ENCODE results near the gene VPS33B. TPM values are rescaled to one million over a fixed set of nuclear protein-coding genes. Genes with fewer than 3 reads are reported as not detected.

VPS33B gene
- total RNA-seq, 1 donor from 2014 or later, result 14.3 TPM

DNA sequence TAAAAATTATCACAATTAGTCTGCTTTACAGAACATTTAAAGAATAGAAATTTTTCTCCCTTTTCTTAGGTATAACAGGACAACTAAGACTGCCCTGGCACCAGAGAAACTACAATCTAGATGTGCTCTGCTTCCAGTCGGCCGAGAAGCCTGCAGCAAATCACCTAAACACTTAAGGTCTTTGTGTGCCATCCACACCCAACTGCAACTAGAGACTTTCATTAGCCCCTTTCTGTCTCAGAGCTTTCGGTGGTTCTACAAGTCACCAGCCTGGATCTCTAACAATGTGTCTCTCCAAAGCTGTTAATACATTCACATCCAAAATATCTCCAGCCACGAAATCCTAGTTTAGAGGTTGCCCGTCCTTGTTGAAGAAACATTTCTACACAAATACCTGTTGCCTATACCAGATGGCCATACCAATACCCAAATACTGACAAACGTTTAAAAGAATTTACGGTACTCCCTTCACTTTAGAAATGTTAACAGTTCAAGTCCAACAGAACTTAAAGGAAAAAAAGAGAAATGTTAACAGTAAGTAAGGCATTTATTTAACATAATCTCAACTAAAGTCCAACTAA lies 34.7 kb downstream of the VPS33B start:
- no peak for DNase-seq
- TF ChIP-seq, protein P1, sequence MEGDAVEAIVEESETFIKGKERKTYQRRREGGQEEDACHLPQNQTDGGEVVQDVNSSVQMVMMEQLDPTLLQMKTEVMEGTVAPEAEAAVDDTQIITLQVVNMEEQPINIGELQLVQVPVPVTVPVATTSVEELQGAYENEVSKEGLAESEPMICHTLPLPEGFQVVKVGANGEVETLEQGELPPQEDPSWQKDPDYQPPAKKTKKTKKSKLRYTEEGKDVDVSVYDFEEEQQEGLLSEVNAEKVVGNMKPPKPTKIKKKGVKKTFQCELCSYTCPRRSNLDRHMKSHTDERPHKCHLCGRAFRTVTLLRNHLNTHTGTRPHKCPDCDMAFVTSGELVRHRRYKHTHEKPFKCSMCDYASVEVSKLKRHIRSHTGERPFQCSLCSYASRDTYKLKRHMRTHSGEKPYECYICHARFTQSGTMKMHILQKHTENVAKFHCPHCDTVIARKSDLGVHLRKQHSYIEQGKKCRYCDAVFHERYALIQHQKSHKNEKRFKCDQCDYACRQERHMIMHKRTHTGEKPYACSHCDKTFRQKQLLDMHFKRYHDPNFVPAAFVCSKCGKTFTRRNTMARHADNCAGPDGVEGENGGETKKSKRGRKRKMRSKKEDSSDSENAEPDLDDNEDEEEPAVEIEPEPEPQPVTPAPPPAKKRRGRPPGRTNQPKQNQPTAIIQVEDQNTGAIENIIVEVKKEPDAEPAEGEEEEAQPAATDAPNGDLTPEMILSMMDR (IDR thresholded peaks at IDR 0.05), result no peak
- Histone ChIP-seq H3K36me3 (no peaks in the 10 kb centered on the region), H3K27ac (no peak overlapping the region), H3K4me3 (no peak overlapping the region), H3K27me3 (no peaks in the 10 kb centered on the region), H3K4me1 (no peaks in the 10 kb centered on the region), H3K9me3 (no peaks in the 10 kb centered on the region)
- intact Hi-C loops (cut with DNase I), result no loop called here
- no peak for ATAC-seq

DNA sequence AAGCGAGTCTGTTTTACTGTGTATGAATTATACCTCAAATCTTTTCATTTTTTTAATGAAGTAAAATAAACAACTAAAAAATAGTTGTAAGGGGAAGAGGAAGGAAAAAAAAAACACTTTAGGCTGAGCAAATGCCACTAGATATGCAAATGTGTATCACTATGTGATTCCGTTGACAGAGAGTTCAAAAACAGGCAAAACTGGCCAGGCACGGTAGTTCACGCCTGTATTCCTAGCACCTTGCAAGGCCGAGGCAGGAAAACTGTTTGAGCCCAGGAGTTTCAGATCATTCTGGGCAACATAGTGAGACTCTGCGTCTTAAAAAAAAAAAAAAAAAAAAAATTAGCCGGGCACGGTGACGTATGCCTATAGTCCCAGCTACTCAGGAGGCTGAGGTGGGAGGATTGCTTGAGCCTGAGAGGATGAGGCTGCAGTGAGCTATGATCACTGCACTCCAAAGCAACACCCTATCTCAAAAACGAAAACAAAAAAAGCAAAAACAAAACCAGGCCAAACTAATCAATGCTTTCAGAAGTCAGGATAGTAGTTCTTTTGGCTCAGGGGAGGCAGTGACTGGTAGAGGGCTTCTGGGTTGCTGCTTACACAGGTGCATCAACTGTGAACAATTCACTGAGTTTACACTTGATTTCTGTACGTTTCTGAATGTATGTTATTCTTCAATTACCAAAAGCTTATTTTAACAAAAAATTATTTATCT lies 35.4 kb downstream of the VPS33B start:
- H3K36me3 ChIP-seq, result no peaks in the 10 kb centered on the region
- no peaks in the 10 kb centered on the region for H3K27me3 ChIP-seq
- intact Hi-C loops (cut with DNase I), result no loop called here
- H3K27ac ChIP-seq, result no peak overlapping the region
- ATAC-seq (no peak), DNase-seq (no peak)
- no peaks in the 10 kb centered on the region for H3K4me1 ChIP-seq
- H3K9me3 ChIP-seq, result no peaks in the 10 kb centered on the region
- H3K4me3 ChIP-seq, result no peak overlapping the region
- TF ChIP-seq, protein P1 (IDR thresholded peaks at IDR 0.05), result no peak

GRCh38 chr15:90982135-90982534 lies 40.3 kb downstream of the VPS33B start:
- DNase-seq, result no peak
- H3K4me1 ChIP-seq, result no peaks in the 10 kb centered on the region
- no peak overlapping the region for H3K4me3 ChIP-seq
- intact Hi-C loops (cut with DNase I), result no loop called here
- H3K36me3 ChIP-seq, result no peaks in the 10 kb centered on the region
- H3K9me3 ChIP-seq, result no peaks in the 10 kb centered on the region
- no peak for ATAC-seq
- H3K27ac ChIP-seq, result no peak overlapping the region
- TF ChIP-seq, protein P1 (IDR thresholded peaks at IDR 0.05), result no peak
- no peaks in the 10 kb centered on the region for H3K27me3 ChIP-seq

GRCh38 chr15:90981681-90982080 lies 40.7 kb downstream of the VPS33B start:
- H3K9me3 ChIP-seq, result no peaks in the 10 kb centered on the region
- no peak overlapping the region for H3K27ac ChIP-seq
- no peak for ATAC-seq
- DNase-seq, result no peak
- H3K4me1 ChIP-seq, result no peaks in the 10 kb centered on the region
- TF ChIP-seq, protein P1 (IDR thresholded peaks at IDR 0.05), result no peak
- intact Hi-C loops (cut with DNase I), result no loop called here
- H3K27me3 ChIP-seq, result no peaks in the 10 kb centered on the region
- no peak overlapping the region for H3K4me3 ChIP-seq
- no peaks in the 10 kb centered on the region for H3K36me3 ChIP-seq

GRCh38 chr15:90979582-90979981 lies 42.8 kb downstream of the VPS33B start:
- Histone ChIP-seq H3K36me3 (no peaks in the 10 kb centered on the region), H3K4me1 (no peaks in the 10 kb centered on the region), H3K27me3 (no peaks in the 10 kb centered on the region), H3K4me3 (no peak overlapping the region), H3K27ac (no peak overlapping the region), H3K9me3 (no peaks in the 10 kb centered on the region)
- DNase-seq (no peak), ATAC-seq (no peak)
- TF ChIP-seq, protein P1 (IDR thresholded peaks at IDR 0.05), result no peak
- intact Hi-C loops (cut with DNase I), result no loop called here

Measured in upper lobe of right lung (tissue), 1 donor.